H1 (cell line): ENCODE data around the gene ZNF385C.

Source experiments
- POLR2AphosphoS5 ChIP-seq: IDR thresholded peaks from 2 replicates; pipeline ENCODE4 v1.6.1; 2011; ENCODE audit warnings: low read depth, low read length
- TF ChIP-seq, protein P1 (sequence below), 3 experiments: IDR thresholded peaks; 1 replicate in 2 of 3; 2 replicates in 1 of 3; pipeline versions ENCODE4 v1.5.1 to v1.6.1; 2011; ENCODE audit warnings: low read length in 3 of 3, mild to moderate bottlenecking in 3 of 3, inconsistent platforms in 2 of 3, low read depth in 1 of 3, moderate library complexity in 1 of 3; ENCODE audit not compliant: insufficient read depth in 1 of 3; ENCODE audit errors: control extremely low read depth in 1 of 3

DNA sequence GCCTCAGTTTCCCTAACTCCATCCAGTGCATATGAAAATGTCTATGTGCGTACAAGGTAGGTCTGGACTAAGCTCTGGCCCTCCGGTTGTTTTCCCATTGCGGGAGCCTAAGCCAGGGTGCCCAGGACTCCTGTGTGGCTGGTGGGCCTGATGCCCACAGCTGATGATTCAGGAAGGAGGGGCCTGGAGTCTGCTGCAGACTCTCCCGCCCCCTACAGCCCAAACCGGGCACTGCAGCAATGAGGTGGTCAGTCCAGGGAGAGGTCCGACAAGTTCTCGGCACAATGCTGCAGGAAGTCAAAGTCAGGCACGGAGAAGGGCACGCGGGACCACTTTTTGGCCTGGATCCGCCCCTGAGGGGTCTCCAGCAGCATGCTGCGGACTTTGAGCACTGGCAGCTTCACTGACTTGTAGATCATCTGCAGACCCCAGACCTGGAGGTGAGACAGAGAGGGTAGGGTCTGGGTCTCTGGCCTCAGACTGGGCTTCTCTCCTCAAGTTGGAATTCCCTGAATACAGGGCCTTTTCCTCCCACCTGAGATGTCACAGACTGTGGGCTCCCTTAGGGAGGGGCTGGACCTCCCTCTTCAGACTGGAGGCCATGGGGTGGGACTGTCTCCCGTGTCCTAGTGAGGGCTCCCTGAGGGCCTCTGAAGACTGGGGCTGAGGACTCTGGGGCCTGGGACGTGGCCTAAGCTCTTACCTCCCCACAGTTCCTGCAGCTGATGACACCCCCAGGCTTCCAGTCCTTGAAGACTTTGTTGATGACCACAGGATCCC, 3.4 kb upstream of the ZNF385C start:
- TF ChIP-seq, protein P1, sequence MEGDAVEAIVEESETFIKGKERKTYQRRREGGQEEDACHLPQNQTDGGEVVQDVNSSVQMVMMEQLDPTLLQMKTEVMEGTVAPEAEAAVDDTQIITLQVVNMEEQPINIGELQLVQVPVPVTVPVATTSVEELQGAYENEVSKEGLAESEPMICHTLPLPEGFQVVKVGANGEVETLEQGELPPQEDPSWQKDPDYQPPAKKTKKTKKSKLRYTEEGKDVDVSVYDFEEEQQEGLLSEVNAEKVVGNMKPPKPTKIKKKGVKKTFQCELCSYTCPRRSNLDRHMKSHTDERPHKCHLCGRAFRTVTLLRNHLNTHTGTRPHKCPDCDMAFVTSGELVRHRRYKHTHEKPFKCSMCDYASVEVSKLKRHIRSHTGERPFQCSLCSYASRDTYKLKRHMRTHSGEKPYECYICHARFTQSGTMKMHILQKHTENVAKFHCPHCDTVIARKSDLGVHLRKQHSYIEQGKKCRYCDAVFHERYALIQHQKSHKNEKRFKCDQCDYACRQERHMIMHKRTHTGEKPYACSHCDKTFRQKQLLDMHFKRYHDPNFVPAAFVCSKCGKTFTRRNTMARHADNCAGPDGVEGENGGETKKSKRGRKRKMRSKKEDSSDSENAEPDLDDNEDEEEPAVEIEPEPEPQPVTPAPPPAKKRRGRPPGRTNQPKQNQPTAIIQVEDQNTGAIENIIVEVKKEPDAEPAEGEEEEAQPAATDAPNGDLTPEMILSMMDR (IDR thresholded peaks at IDR 0.05; ENCODE audit: control extremely low read depth in 1 of 3, insufficient read depth in 1 of 3, low read depth in 1 of 3, low read length in 3 of 3), result peak; percentile 95 to 99 (median 98)
- no peak for TF ChIP-seq POLR2AphosphoS5
